ENCODE measurements around the gene PLEKHF1.

- TF ChIP-seq CTCF (IDR thresholded peaks at IDR 0.05; ENCODE audit: low read length) (no peak), EZH2phosphoT487 (IDR thresholded peaks at IDR 0.05; ENCODE audit: low read length) (no peak)
Measured at GRCh38 chr19:29675120-29675649, 9.9 kb downstream of the PLEKHF1 start.
